Activated CD8-positive, alpha-beta memory T cell treated with anti-CD3 and anti-CD28 coated beads for 48 hours (primary cell): ENCODE measurements around the gene KCNN3.

Experiments
- DNase-seq, 3 experiments: peaks; one replicate each; pipeline ENCODE4 v3.0.0-alpha.2; 2020; ENCODE audit warnings: low read depth in 2 of 3, low spot score in 2 of 3

The KCNN3 gene

GRCh38 chr1:154842635-154843034 is 27.4 kb downstream of the KCNN3 start:
- DNase-seq = no peak

- DNase-seq = no peak
These were observed 28.7 kb downstream of the KCNN3 start for GRCh38 chr1:154841384-154841783.

- no peak for DNase-seq
These were observed 29.6 kb downstream of the KCNN3 start for GRCh38 chr1:154840269-154841176.

DNA sequence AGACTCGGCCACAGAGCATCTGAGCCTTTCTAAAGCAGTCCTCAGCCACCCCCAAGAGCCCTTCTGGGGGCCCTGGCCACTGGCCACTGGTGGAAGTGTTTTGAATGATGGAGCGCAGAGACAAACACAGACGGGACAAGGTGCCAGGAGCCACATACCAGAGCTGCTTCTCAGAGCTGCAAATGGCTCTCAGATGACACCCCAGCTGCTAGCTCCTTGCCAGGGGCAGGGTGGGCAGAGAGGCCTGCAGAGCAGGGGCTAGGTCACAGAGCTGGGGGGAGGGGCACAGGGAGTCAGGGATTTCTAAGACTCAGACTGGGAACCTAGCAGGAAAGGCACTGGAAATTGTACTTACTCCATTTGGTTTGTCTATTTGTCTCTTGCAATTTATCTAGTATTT is 30.4 kb downstream of the KCNN3 start:
- DNase-seq = no peak

DNA sequence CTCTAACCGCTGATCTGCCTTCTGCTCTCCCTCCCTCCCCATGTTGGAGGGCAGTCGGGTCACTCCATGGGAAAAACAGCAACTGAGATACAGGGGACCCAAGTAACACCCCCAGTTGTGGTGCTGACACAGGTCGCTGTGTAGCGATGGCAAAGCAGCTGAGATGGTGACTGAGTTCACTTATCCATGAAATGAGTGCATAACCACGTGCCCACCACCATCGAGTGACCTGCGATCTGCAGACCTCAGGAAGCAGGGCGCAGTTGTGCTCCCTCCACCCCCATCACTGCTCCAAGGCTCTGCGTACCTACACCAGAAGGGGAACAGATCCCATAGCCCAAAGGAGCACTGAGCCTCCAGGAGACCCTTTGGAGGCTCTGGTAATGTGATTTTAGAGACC is 31.1 kb downstream of the KCNN3 start:
- DNase-seq = no peak

- no peak for DNase-seq
These were observed 31.6 kb downstream of the KCNN3 start for GRCh38 chr1:154838461-154838860.

DNA sequence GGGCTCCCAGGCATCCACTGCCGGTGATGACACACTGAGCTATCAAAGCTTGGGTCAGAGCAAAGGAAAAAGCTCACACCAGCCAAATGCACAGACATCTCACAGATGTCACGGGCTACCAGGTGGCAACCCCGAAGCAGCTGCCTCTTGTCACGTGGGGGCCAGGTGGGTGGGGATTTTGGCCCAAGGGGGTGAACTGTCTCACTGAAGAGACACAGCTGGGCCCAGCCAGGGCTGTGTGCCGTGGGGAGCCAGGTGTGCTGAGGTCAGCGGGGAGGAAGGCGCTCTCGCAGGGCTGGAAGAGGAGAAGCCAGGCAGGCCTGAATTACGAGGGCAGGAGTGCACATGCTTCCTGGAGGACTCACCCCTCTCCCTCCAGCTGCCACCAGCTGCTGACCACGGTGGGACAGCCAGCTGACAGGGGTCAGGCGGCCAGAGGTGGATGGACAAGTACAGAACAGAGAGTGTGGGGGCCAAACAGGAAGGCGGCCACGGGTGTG is 32.4 kb downstream of the KCNN3 start:
- DNase-seq = no peak

DNA sequence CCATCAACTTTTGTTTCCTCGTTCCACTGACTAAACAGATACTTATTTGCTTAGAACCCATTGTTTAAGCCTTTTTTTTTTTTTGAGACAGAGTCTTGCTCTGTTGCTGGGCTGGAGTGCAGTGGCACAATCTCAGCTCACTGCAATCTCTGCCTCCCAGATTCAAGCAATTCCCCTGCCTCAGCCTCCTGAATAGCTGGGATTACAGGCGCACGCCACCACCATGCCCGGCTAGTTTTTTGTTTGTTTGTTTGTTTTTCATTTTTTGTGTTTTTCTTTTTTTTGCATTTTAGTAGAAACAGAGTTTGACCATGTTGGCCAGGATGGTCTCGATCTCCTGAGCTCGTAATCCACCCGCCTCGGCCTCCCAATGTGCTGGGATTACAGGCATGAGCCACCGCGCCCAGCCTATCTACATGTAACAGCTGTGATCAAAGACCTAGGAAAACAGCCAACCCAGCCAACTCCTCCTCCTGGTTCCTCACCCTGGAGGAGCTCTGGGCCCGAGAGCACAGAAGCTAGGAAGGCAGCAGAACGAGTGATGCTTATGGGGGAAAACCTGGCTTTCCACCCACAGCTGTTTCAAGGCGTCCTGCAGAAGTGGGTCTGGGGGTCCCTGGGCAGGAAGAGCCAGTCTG is 32.9 kb downstream of the KCNN3 start:
- no peak for DNase-seq

DNA sequence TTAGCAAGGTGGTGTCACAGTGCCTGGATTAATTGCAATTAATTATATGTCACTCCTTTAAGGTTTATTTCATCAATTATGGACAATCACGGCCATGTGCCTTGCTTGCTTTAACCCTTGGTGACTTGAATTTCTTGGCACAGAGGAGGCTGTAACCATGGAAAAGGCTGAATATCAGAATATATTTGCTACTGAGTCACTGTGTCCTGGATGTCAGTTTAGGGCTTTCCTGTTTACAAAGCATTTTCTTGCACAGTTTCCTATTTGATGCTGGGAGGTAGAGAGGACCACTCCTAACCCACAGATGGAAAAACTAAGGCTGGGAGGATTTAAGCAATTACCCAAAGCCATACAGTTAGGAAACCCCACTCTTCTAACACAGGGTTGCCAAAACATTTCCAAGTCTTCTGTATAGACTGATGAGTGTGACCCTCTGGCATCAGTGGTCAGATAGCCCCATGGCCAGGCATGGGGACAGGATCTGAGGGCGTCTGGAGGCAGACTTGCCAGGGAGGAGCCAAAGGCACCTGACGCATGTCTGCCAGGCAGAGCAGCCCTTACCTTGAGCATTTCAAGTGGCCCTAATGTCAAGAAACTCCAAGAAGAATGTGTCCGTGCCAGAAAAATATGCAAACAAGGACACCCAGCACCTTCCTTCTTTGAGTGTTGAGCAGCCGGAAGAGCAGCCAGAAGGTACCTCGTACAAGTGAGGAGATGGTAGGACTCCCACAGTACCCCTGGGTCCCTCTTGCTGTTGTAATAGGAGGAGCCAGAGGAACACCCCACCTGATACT is 34.4 kb downstream of the KCNN3 start:
- DNase-seq = no peak

DNA sequence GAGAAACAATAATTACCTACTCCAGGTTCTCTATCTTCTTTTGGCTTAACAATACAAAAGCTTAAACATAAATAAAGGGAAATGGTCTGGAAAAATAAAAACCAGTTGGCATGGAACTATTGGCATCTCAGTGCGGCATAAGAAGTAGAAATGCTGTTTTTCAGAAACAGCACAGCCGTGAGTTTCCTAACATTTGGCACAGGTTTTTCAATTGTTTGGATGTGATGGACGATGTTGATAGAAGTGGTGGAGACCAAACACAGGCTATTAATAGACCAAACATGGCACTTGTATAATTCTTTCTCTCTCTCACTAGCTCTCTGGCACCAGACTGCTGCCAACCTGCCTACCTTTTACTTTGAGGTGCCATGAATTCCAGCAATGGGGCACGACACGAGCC is 36.2 kb downstream of the KCNN3 start:
- no peak for DNase-seq

- DNase-seq = no peak
These were observed 36.9 kb downstream of the KCNN3 start for GRCh38 chr1:154833209-154833608.

DNA sequence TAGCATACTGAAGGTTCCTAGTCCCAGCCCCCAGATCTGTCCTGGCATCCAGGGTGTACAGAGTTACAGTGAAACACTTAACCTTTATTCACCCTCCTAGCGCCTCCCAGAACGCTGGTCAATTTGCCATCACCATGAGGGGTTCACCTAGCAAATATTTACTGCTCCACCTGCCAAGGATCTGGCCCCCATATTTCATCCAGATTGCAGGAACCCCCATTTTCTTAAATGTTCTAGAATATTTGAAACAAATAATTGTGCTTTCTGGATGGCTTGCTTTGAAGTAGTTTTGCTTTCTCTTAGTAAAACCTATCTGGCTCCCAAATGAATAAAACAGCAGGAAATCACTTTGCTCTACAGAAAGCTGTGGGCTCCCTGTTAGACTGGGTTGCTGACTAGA is 37.7 kb downstream of the KCNN3 start:
- DNase-seq = no peak

GRCh38 chr1:154831462-154831861 is 38.6 kb downstream of the KCNN3 start:
- DNase-seq = no peak

GRCh38 chr1:154829062-154829461 is 41.0 kb downstream of the KCNN3 start:
- no peak for DNase-seq

DNA sequence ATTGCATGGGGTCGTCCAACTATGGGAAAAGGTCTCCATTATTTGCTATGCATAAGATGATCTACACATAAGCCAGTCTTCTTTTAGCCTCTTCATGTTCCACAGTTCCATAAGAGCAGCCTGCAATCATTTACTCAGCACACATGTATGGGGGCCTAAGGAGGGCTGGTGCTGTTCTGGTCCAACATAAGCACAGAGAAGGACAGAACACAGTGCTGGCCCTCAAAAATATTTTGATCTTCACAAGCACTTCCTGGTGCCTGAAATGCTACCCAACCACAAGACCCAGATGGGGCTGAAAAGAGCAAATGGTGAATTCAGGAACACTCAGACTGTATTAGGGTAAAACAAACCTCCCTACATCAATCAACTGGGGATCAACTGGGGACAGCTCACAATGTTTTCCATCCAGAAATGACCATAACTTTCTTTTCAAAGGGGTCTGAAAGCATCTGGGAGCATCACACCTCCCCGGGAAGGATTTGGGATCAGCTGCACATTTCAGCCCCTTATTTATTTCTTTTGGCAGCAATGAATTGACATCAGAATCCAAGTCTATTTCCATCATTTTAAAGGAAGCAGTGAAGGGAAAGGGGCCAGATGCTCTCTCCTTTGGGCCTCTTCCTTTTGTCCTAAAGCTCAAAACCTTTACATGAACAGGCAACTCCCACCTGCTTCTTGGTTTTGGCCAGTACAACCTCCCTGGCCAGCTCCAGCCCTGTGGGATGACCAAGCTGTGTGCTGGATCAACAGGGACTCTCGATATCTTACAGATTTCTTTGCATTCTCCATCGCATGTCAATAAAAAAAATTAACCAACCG is 45.7 kb downstream of the KCNN3 start:
- no peak for DNase-seq

- no peak for DNase-seq
These were observed 47.4 kb downstream of the KCNN3 start for GRCh38 chr1:154822717-154823116.

DNA sequence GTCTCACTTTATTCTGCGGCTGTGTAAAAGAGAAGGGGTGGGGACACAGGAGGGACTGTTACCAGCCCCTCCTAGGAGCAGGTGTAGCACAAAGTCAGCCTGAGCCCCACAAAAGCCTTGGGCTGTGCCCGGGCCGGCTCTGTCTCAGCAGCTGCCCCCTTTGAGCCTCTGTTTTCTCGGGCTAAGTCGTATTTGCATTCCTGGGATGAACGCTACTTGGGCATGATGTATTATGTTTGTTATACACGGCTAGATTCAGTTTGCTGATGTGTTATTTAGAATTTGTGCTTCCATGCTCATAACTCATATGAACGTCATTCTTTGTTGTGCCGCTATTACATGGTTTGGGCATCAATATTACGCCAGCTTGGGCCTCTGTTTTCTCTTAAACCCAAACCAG is 47.8 kb downstream of the KCNN3 start:
- DNase-seq = no peak

DNA sequence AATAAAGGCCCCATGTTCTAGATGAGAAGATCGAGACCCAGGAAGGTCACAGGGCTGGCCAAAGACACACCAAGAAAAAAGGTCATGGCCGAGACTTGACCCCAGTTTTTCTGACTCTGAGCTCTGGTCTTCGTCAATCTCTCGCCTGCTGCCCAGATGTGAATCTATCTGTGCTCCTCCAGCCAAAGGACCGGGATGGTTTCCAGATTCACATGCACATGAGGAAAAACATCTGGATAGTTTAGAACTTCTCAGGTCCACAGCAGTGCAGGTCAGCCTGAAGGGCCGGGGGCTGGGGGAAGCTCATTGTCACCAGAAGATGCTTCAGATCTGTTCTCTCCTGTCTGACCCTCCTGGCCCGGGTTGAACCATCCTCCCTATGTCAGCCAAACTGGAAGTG is 49.0 kb downstream of the KCNN3 start:
- no peak for DNase-seq

DNA sequence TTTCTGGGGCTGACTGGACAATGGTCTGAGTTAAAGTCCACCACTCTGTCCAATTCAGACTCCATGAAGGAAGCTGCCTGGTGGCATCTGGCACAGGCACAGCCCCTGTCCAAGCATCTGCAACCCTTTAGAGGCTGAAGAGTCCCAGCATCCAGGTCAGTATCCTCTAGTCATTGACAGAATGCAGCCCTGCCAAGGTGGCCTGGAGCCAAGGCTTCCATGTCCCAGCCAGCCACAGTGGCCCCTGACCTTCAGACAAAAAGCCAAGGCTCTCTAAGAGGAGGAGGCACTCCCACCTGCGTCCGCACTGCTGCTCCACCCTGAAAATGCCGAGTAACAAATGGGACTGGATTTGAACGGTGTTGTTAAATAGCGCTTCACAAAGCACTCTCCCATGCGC is 49.4 kb downstream of the KCNN3 start:
- DNase-seq = no peak

DNA sequence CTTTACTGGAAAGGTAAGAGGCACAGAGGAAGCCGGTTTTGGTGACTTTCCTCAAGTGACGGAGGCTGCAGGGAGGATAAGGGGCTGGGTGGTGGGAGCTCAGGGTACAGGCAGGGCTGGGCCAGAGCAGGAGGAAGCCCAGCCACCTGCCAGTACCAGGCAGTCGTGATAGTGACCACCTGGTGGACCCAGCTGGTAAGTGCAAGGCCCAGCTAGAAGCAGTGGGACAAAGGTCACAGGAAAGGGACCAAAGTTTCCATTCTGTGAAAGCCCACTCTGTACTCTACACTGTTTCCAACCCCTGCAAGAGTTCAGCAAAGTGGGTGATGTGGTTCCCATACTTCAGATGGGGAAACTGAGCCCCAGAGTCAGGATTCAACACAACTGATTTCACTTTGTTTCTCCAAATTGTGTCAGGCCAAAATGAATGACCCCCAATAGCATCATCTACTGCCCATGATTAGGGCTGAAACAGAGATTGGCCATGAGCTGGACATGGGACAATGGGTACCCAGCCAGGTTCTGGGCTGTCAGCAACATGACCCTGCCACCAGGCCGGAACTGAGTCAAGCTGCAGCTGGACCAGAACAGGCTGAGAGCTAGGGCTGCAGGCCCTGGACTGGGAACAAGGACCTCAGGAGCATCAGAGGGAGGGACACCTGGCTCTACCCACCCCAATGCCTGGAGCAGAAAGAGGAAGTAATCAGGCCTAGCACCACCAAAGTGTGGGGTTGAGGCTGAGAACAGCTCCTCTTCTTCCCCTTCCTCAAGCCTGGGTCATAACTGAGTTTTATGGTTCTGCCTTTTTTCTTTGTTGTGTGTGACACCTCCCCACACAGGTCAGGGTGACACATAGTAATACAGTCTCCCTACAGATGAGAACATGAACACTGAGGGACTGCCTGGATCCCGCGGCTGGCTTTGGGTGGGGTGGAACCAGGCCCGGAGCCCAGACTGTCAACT is 50.2 kb downstream of the KCNN3 start:
- no peak for DNase-seq
